Measurements from ENCODE around the gene KIF2A.

KIF2A gene

GRCh38 chr5:62432621-62433064, 126.6 kb downstream of the KIF2A start:
- Histone ChIP-seq H3K9me3 (ENCODE audit: low read length) (no peaks in the 10 kb centered on the region), H3F3A (ENCODE audit: insufficient read depth, low read length) (no peaks in the 10 kb centered on the region), H4K20me1 (ENCODE audit: insufficient read depth, low read length) (no peaks in the 10 kb centered on the region), H3K9ac (ENCODE audit: low read length) (no peak overlapping the region), H2AFZ (ENCODE audit: low read length) (no peak overlapping the region), H3K4me3 (ENCODE audit: low read depth, low read length, poor library complexity, severe bottlenecking) (no peak overlapping the region), H3K79me2 (ENCODE audit: insufficient read depth, low read length) (peaks cover 46% of the 10 kb centered on the region), H3K9me2 (ENCODE audit: low read depth, low read length) (no peaks in the 10 kb centered on the region), H3K36me3 (ENCODE audit: insufficient read depth, low read length) (0 out of 2 replicates have a peak, but pooled peaks cover 1% of the 10 kb centered on the region), H3K27ac (ENCODE audit: low read depth, low read length, poor library complexity, severe bottlenecking) (no peak overlapping the region), H3K4me2 (ENCODE audit: low read length) (no peak overlapping the region), H3K4me1 (ENCODE audit: insufficient read depth, low read length, severe bottlenecking) (no peaks in the 10 kb centered on the region), H3K27me3 (ENCODE audit: insufficient read depth, low read length) (no peaks in the 10 kb centered on the region)
- TF ChIP-seq, protein P1, sequence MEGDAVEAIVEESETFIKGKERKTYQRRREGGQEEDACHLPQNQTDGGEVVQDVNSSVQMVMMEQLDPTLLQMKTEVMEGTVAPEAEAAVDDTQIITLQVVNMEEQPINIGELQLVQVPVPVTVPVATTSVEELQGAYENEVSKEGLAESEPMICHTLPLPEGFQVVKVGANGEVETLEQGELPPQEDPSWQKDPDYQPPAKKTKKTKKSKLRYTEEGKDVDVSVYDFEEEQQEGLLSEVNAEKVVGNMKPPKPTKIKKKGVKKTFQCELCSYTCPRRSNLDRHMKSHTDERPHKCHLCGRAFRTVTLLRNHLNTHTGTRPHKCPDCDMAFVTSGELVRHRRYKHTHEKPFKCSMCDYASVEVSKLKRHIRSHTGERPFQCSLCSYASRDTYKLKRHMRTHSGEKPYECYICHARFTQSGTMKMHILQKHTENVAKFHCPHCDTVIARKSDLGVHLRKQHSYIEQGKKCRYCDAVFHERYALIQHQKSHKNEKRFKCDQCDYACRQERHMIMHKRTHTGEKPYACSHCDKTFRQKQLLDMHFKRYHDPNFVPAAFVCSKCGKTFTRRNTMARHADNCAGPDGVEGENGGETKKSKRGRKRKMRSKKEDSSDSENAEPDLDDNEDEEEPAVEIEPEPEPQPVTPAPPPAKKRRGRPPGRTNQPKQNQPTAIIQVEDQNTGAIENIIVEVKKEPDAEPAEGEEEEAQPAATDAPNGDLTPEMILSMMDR (IDR thresholded peaks at IDR 0.05; ENCODE audit: low read length): no peak
- no peak for TF ChIP-seq EZH2 (IDR thresholded peaks at IDR 0.05; ENCODE audit: borderline replicate concordance, low read length)

Measured in OCI-LY1 (cell line).